ENCODE data around the gene S100G. TPM values are rescaled to one million over a fixed set of nuclear protein-coding genes. Genes with fewer than 3 reads are reported as not detected.

Gene S100G
- total RNA-seq, 4 donors from 2014 or later: not detected

GRCh38 chrX:16635596-16635995 is 14.4 kb upstream of the S100G start:
- no peak overlapping the region for H3K27ac ChIP-seq
- no peaks in the 10 kb centered on the region for H3K9me3 ChIP-seq
- H3K4me1 ChIP-seq: no peaks in the 10 kb centered on the region
- no peak for TF ChIP-seq CTCF (IDR thresholded peaks at IDR 0.05)
- DNase-seq: no peak
- no peak overlapping the region for H3K4me3 ChIP-seq
- no peaks in the 10 kb centered on the region for H3K36me3 ChIP-seq
- H3K27me3 ChIP-seq: no peaks in the 10 kb centered on the region
- intact Hi-C loops (cut with DNase I; ENCODE audit: low total_unique reads): no loop called here

- H3K4me3 ChIP-seq: no peak overlapping the region
- intact Hi-C loops (cut with DNase I; ENCODE audit: low total_unique reads): no loop called here
- H3K4me1 ChIP-seq: no peaks in the 10 kb centered on the region
- no peaks in the 10 kb centered on the region for H3K36me3 ChIP-seq
- H3K9me3 ChIP-seq: no peaks in the 10 kb centered on the region
- TF ChIP-seq POLR2A (IDR thresholded peaks at IDR 0.05): no peak
- no peak overlapping the region for H3K27ac ChIP-seq
- no peak for DNase-seq
- no peaks in the 10 kb centered on the region for H3K27me3 ChIP-seq
Measured at GRCh38 chrX:16638533-16638932, 11.4 kb upstream of the S100G start.

GRCh38 chrX:16639966-16640365 is 10.0 kb upstream of the S100G start:
- TF ChIP-seq CTCF (IDR thresholded peaks at IDR 0.05): no peak
- no peak for TF ChIP-seq POLR2A (IDR thresholded peaks at IDR 0.05)

GRCh38 chrX:16640823-16641222 is 9.1 kb upstream of the S100G start:
- H3K27me3 ChIP-seq: no peaks in the 10 kb centered on the region

More at GRCh38 chrX:16639966-16640365, 10.0 kb upstream of the S100G start:
- H3K36me3 ChIP-seq: no peaks in the 10 kb centered on the region
- H3K4me1 ChIP-seq: no peaks in the 10 kb centered on the region
- no peak overlapping the region for H3K27ac ChIP-seq
- H3K4me3 ChIP-seq: no peak overlapping the region
- no peaks in the 10 kb centered on the region for H3K9me3 ChIP-seq
- no peaks in the 10 kb centered on the region for H3K27me3 ChIP-seq
- intact Hi-C loops (cut with DNase I; ENCODE audit: low total_unique reads): no loop called here
- no peak for DNase-seq

GRCh38 chrX:16643176-16643575 is 6.8 kb upstream of the S100G start:
- no peaks in the 10 kb centered on the region for H3K9me3 ChIP-seq
- H3K27ac ChIP-seq: no peak overlapping the region
- intact Hi-C loops (cut with DNase I; ENCODE audit: low total_unique reads): no loop called here
- TF ChIP-seq CTCF (IDR thresholded peaks at IDR 0.05) (no peak), POLR2A (IDR thresholded peaks at IDR 0.05) (no peak)
- no peak for DNase-seq
- no peaks in the 10 kb centered on the region for H3K36me3 ChIP-seq
- no peak overlapping the region for H3K4me3 ChIP-seq
- no peaks in the 10 kb centered on the region for H3K27me3 ChIP-seq
- no peaks in the 10 kb centered on the region for H3K4me1 ChIP-seq

More at GRCh38 chrX:16640823-16641222, 9.1 kb upstream of the S100G start:
- no peaks in the 10 kb centered on the region for H3K9me3 ChIP-seq
- intact Hi-C loops (cut with DNase I; ENCODE audit: low total_unique reads): no loop called here
- no peaks in the 10 kb centered on the region for H3K4me1 ChIP-seq
- DNase-seq: no peak
- no peaks in the 10 kb centered on the region for H3K36me3 ChIP-seq
- H3K4me3 ChIP-seq: no peak overlapping the region
- TF ChIP-seq POLR2A (IDR thresholded peaks at IDR 0.05): no peak
- no peak for TF ChIP-seq CTCF (IDR thresholded peaks at IDR 0.05)
- H3K27ac ChIP-seq: no peak overlapping the region

Measured in uterus (tissue), 4 donors.